ENCODE data around the gene CFAP57. TPM values are rescaled to one million over a fixed set of nuclear protein-coding genes. Genes with fewer than 3 reads are reported as not detected.
"Not testable (repeated sequence)": the region's sequence is repeated elsewhere in the genome, so short reads cannot be mapped to it uniquely, and the experiment has no call there.

Gene CFAP57
- total RNA-seq, 4 donors from 2014 or later: 0.19 to 0.38 (median 0.24) TPM

- DNase-seq (ENCODE audit: low spot score in 2 of 2): peak in 1 of 2 donors; percentile 59
- TF ChIP-seq POLR2A (IDR thresholded peaks at IDR 0.05): no peak
- TF ChIP-seq, protein P1, sequence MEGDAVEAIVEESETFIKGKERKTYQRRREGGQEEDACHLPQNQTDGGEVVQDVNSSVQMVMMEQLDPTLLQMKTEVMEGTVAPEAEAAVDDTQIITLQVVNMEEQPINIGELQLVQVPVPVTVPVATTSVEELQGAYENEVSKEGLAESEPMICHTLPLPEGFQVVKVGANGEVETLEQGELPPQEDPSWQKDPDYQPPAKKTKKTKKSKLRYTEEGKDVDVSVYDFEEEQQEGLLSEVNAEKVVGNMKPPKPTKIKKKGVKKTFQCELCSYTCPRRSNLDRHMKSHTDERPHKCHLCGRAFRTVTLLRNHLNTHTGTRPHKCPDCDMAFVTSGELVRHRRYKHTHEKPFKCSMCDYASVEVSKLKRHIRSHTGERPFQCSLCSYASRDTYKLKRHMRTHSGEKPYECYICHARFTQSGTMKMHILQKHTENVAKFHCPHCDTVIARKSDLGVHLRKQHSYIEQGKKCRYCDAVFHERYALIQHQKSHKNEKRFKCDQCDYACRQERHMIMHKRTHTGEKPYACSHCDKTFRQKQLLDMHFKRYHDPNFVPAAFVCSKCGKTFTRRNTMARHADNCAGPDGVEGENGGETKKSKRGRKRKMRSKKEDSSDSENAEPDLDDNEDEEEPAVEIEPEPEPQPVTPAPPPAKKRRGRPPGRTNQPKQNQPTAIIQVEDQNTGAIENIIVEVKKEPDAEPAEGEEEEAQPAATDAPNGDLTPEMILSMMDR (IDR thresholded peaks at IDR 0.05): no peak
- 54 to 67% methylated on average over 9 of the region's 9 CpGs for WGBS, 2 donors
- intact Hi-C loops (cut with DNase I; ENCODE audit: low total_unique reads): no loop called here
- H3K4me3 ChIP-seq (ENCODE audit: low read depth, poor library complexity, severe bottlenecking): no peak overlapping the region
Measured at GRCh38 chr1:43135857-43136781, 36.0 kb upstream of the CFAP57 start.

DNA sequence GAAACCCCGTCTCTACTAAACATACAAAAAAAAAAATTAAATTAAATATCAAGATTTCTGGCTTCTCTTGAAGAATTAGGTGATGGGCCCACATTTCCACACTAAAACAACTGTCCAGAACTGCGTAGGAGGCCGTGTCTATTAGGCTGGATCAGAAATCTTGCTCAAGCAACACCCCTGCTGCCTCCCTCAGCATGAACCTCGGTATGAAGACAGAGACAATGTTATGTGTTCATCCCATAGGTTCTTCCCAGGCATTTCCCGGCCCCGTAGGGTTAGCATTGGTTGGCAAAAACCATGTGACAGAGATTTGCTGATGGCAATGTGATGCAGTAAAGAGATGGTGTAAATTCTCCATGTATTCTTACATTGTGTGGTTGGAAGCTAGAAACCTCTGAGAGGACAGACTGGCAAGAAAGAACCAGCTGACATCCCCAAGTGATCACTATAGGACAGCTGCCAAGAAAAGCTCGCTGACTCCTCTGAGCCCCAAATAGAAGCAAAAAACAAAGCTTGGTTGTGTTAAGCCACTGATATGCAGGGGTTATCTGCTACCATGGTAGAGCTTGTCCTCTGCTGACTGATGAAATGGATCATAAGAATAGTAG, 34.6 kb upstream of the CFAP57 start:
- 86 to 87% methylated on average over 7 of the region's 7 CpGs for WGBS, 2 donors
- intact Hi-C loops (cut with DNase I; ENCODE audit: low total_unique reads): no loop called here
- no peak for DNase-seq (ENCODE audit: low spot score in 2 of 2)
- TF ChIP-seq, protein P1 (IDR thresholded peaks at IDR 0.05): no peak
- TF ChIP-seq POLR2A (IDR thresholded peaks at IDR 0.05): no peak
- H3K4me3 ChIP-seq (ENCODE audit: low read depth, poor library complexity, severe bottlenecking): no peak overlapping the region

GRCh38 chr1:43139295-43139694, 32.8 kb upstream of the CFAP57 start:
- DNase-seq (ENCODE audit: low spot score in 2 of 2); intact Hi-C loops (cut with DNase I; ENCODE audit: low total_unique reads); H3K4me3 ChIP-seq (ENCODE audit: low read depth, poor library complexity, severe bottlenecking): not testable (repeated sequence)
- WGBS, 2 donors: 90 to 92% methylated on average over 8 of the region's 8 CpGs

GRCh38 chr1:43140010-43140409, 32.1 kb upstream of the CFAP57 start:
- intact Hi-C loops (cut with DNase I; ENCODE audit: low total_unique reads): no loop called here
- no peak for DNase-seq (ENCODE audit: low spot score in 2 of 2)
- TF ChIP-seq POLR2A (IDR thresholded peaks at IDR 0.05): no peak
- TF ChIP-seq, protein P1 (IDR thresholded peaks at IDR 0.05): no peak
- no peak overlapping the region for H3K4me3 ChIP-seq (ENCODE audit: low read depth, poor library complexity, severe bottlenecking)

GRCh38 chr1:43140583-43140982, 31.5 kb upstream of the CFAP57 start:
- no peak for DNase-seq (ENCODE audit: low spot score in 2 of 2)
- H3K4me3 ChIP-seq (ENCODE audit: low read depth, poor library complexity, severe bottlenecking): no peak overlapping the region
- TF ChIP-seq POLR2A (IDR thresholded peaks at IDR 0.05): no peak
- TF ChIP-seq, protein P1 (IDR thresholded peaks at IDR 0.05): no peak
- intact Hi-C loops (cut with DNase I; ENCODE audit: low total_unique reads): no loop called here
- 93 to 97% methylated on average over 4 of the region's 4 CpGs for WGBS, 2 donors

- intact Hi-C loops (cut with DNase I; ENCODE audit: low total_unique reads): no loop called here
- 50 to 61% methylated on average over 7 of the region's 7 CpGs for WGBS, 2 donors
- no peak overlapping the region for H3K4me3 ChIP-seq (ENCODE audit: low read depth, poor library complexity, severe bottlenecking)
- DNase-seq (ENCODE audit: low spot score in 2 of 2): no peak
- TF ChIP-seq, protein P1 (IDR thresholded peaks at IDR 0.05): no peak
- TF ChIP-seq POLR2A (IDR thresholded peaks at IDR 0.05): no peak
Measured at GRCh38 chr1:43143441-43143888, 28.7 kb upstream of the CFAP57 start.
